Activated T-cell treated with anti-CD3 and anti-CD28 coated beads, Interleukin-2, amount 50 U/mL, for 72 hours (primary cell): ENCODE results near the gene TTYH1. TPM values are rescaled to one million over a fixed set of nuclear protein-coding genes. Genes with fewer than 3 reads are reported as not detected.

ENCODE experiments used
- ATAC-seq, 2 donors: fragments of 150-1000 bp; cut with Tn5 transposase; replicated peaks in 1 of 2; 2 replicates each; pipeline ENCODE4 v1.10.0; 2021; ENCODE audit warnings: moderate library complexity in 2 of 2, mild to moderate bottlenecking in 1 of 2
- DNase-seq, 2 donors: peaks; one replicate each; pipeline ENCODE4 v3.0.0; 2021 to 2022; ENCODE audit warnings: mixed read lengths in 1 of 2
- H3K27ac Mint-ChIP-seq: one replicate; pipeline ENCODE4 v1.8.0; 2022; ENCODE audit warnings: mild to moderate bottlenecking, moderate library complexity, mixed read lengths
- H3K27me3 Mint-ChIP-seq: one replicate; pipeline ENCODE4 v1.8.0; 2022; ENCODE audit warnings: low read depth, mixed read lengths
- H3K36me3 Mint-ChIP-seq, 2 donors: one replicate each; pipeline ENCODE4 v1.8.0; 2022; ENCODE audit warnings: mixed read lengths in 2 of 2, mild to moderate bottlenecking in 1 of 2; ENCODE audit not compliant: insufficient read depth in 2 of 2
- H3K4me1 Mint-ChIP-seq: one replicate; pipeline ENCODE4 v1.8.0; 2022; ENCODE audit warnings: low read depth, mixed read lengths
- H3K4me3 Mint-ChIP-seq, 2 donors: one replicate each; pipeline ENCODE4 v1.8.0; 2022; ENCODE audit warnings: mild to moderate bottlenecking in 2 of 2, mixed read lengths in 2 of 2, moderate library complexity in 2 of 2
- H3K9me3 Mint-ChIP-seq, 2 donors: one replicate each; pipeline ENCODE4 v1.8.0; 2022; ENCODE audit warnings: mixed read lengths in 2 of 2
- total RNA-seq, 2 donors: library from RNA; stranded (reverse); gene quantifications; one replicate each; pipeline ENCODE4 v1.2.3, GENCODE V29; 2022

TTYH1 gene
- total RNA-seq, 2 donors from 2014 or later, result 0.32 to 0.41 TPM

DNA sequence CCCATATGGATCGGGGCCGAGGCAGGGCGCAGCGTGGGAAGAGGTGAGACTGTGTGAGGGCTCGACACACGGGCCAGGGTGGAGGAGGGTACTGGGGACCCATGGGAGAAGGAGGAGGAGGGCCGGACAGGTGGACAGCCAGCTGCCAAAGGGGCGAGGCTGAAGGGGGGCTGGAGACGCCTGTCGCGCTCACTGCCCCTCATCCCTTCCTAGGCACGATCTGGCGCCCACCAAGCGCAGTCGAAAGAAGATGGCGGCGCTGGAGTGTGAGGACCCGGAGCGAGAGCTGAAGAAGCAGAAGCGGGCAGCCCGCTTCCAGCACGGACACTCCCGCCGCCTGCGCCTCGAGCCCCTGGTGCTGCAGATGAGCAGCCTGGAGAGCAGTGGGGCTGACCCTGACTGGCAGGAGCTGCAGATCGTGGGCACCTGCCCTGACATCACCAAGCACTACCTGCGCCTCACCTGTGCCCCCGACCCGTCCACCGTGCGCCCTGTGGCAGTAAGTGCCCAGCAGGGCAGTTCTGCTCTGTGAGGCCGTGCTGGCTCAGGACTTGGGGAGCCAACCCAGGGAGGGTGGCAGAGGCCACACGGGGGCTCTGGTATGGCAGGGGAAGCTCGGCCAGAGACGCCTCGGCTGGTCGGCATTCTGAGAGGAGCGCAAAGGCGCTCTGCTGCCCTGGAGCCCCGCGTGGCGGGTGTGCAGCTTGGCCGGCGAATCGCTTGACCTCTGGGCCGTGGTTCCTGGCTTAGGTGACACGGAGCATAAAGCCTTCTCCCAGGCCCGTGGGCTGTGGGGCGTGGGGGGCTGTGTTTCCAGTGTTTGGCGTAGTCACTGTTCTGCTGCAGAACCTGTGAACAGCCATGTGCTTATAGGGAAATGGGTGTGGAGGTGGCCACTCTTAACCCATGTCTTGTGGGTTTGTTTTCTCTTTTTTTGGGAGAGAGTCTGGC lies 41.4 kb downstream of the TTYH1 start:
- peaks cover 19% of the 10 kb centered on the region for H3K4me1 Mint-ChIP-seq
- ATAC-seq, result no peak
- H3K4me3 Mint-ChIP-seq, result no peak overlapping the region
- H3K27me3 Mint-ChIP-seq, result no peaks in the 10 kb centered on the region
- no peak overlapping the region for H3K27ac Mint-ChIP-seq
- H3K9me3 Mint-ChIP-seq, result no peaks in the 10 kb centered on the region
- no peak for DNase-seq
- H3K36me3 Mint-ChIP-seq, result peaks cover 10 to 24% of the 10 kb centered on the region in 2 donors

DNA sequence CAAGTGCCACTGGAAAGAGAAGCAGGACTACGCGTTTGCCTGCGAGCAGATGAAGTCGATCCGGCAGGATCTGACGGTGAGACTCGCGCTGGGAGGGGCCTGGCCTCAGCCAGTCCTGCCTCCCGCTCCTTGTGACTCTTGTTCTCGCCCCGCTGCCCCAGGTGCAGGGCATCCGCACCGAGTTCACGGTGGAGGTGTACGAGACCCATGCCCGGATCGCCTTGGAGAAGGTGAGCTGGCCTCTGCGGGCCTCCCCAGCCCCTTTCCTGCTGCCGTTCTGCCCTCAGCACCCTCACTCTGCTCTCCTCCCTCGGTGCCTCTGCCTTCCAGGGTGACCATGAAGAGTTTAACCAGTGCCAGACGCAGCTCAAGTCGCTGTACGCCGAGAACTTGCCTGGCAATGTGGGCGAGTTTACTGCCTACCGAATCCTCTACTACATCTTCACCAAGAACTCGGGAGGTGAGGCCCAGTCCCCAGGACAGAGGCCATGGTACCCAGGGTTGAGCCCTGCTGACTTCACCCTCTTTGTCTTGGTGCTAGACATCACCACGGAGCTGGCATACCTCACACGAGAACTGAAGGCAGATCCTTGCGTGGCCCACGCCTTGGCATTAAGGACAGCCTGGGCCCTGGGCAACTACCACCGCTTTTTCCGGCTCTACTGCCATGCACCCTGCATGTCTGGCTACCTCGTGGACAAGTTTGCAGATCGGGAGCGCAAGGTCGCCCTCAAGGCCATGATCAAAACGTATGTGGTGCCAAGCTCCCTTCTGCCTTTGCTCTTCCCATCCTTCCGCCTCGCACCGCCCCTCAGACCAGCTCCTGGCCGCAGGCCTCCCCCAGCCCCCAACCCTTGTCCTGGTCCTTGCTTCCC lies 42.7 kb downstream of the TTYH1 start:
- no peaks in the 10 kb centered on the region for H3K9me3 Mint-ChIP-seq
- H3K4me1 Mint-ChIP-seq, result peaks cover 27% of the 10 kb centered on the region
- no peak overlapping the region for H3K4me3 Mint-ChIP-seq
- no peak for DNase-seq
- ATAC-seq, result no peak
- no peaks in the 10 kb centered on the region for H3K27me3 Mint-ChIP-seq
- no peak overlapping the region for H3K27ac Mint-ChIP-seq
- peaks cover 9 to 23% of the 10 kb centered on the region in 2 donors for H3K36me3 Mint-ChIP-seq

DNA sequence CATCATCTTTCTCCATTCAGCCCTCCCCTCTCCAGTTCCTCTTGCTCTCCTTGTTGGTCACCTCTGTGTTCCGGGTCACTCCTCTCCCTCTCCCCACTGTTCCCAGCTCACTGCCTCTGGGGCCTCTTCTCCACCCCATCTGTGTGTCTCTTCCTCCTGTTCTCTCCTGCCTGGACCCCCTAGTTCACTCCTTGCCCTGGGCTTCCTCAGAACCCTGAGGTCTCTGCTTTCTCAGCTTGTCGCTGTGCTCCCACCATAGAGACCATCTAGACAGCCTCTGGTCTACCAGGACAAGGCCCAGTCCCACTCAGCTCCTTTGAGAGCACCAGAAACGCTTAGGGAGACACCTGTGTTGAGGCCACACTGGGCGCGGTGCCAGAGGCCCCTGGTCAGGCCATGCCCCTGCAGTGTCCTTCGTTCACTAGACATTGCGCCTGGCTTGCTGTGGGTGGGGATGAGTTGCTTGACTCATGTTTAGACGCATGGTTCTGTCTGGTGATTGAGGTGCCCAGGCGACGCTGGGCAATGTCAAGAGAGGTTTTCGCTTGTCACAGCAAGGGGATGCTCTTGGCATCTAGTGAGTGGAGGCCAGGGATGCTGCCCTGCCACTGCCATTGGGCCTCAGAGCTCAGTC lies 43.5 kb downstream of the TTYH1 start:
- no peak for DNase-seq
- no peak overlapping the region for H3K27ac Mint-ChIP-seq

GRCh38 chr19:54459282-54460229 lies 44.3 kb downstream of the TTYH1 start:
- Mint-ChIP-seq H3K9me3 (no peaks in the 10 kb centered on the region), H3K27ac (no peak overlapping the region), H3K27me3 (no peaks in the 10 kb centered on the region), H3K4me1 (peaks cover 28% of the 10 kb centered on the region), H3K4me3 (no peak overlapping the region), H3K36me3 (peaks cover 9 to 20% of the 10 kb centered on the region in 2 donors)
- DNase-seq, result no peak
- ATAC-seq, result no peak

More for the DNA sequence above, 43.5 kb downstream of the TTYH1 start:
- Mint-ChIP-seq H3K4me1 (peaks cover 27% of the 10 kb centered on the region), H3K36me3 (peaks cover 9 to 20% of the 10 kb centered on the region in 2 donors), H3K4me3 (no peak overlapping the region), H3K9me3 (no peaks in the 10 kb centered on the region), H3K27me3 (no peaks in the 10 kb centered on the region)
- ATAC-seq, result no peak

GRCh38 chr19:54460230-54461005 lies 45.2 kb downstream of the TTYH1 start:
- peak overlapping the region; percentile 48 for H3K27ac Mint-ChIP-seq
- peaks cover 32% of the 10 kb centered on the region for H3K4me1 Mint-ChIP-seq
- H3K4me3 Mint-ChIP-seq, result no peak overlapping the region
- no peaks in the 10 kb centered on the region for H3K27me3 Mint-ChIP-seq
- DNase-seq, result no peak
- H3K9me3 Mint-ChIP-seq, result no peaks in the 10 kb centered on the region
- no peak for ATAC-seq
- H3K36me3 Mint-ChIP-seq, result peaks cover 9 to 19% of the 10 kb centered on the region in 2 donors

GRCh38 chr19:54461210-54461609 lies 45.9 kb downstream of the TTYH1 start:
- Mint-ChIP-seq H3K36me3 (peaks cover 9 to 21% of the 10 kb centered on the region in 2 donors), H3K4me3 (peak overlapping the region; percentile 79 to 85), H3K27ac (peak overlapping the region; percentile 79), H3K27me3 (no peaks in the 10 kb centered on the region), H3K4me1 (peaks cover 36% of the 10 kb centered on the region), H3K9me3 (no peaks in the 10 kb centered on the region)
- ATAC-seq, result no peak
- no peak for DNase-seq

- H3K4me3 Mint-ChIP-seq, result peak overlapping the region; percentile 79 to 85
- no peaks in the 10 kb centered on the region for H3K9me3 Mint-ChIP-seq
- H3K36me3 Mint-ChIP-seq, result peaks cover 9 to 20% of the 10 kb centered on the region in 2 donors
- ATAC-seq (no peak), DNase-seq (no peak)
- peaks cover 36% of the 10 kb centered on the region for H3K4me1 Mint-ChIP-seq
- H3K27ac Mint-ChIP-seq, result peak overlapping the region; percentile 79
- no peaks in the 10 kb centered on the region for H3K27me3 Mint-ChIP-seq
These were observed 46.3 kb downstream of the TTYH1 start for GRCh38 chr19:54461613-54462012.

GRCh38 chr19:54462047-54462654 lies 46.9 kb downstream of the TTYH1 start:
- peak overlapping the region; percentile 79 for H3K27ac Mint-ChIP-seq
- DNase-seq (no peak), ATAC-seq (no peak)
- no peaks in the 10 kb centered on the region for H3K27me3 Mint-ChIP-seq
- peaks cover 9 to 20% of the 10 kb centered on the region in 2 donors for H3K36me3 Mint-ChIP-seq
- peaks cover 36% of the 10 kb centered on the region for H3K4me1 Mint-ChIP-seq
- no peaks in the 10 kb centered on the region for H3K9me3 Mint-ChIP-seq
- peak overlapping the region; percentile 79 to 85 for H3K4me3 Mint-ChIP-seq

DNA sequence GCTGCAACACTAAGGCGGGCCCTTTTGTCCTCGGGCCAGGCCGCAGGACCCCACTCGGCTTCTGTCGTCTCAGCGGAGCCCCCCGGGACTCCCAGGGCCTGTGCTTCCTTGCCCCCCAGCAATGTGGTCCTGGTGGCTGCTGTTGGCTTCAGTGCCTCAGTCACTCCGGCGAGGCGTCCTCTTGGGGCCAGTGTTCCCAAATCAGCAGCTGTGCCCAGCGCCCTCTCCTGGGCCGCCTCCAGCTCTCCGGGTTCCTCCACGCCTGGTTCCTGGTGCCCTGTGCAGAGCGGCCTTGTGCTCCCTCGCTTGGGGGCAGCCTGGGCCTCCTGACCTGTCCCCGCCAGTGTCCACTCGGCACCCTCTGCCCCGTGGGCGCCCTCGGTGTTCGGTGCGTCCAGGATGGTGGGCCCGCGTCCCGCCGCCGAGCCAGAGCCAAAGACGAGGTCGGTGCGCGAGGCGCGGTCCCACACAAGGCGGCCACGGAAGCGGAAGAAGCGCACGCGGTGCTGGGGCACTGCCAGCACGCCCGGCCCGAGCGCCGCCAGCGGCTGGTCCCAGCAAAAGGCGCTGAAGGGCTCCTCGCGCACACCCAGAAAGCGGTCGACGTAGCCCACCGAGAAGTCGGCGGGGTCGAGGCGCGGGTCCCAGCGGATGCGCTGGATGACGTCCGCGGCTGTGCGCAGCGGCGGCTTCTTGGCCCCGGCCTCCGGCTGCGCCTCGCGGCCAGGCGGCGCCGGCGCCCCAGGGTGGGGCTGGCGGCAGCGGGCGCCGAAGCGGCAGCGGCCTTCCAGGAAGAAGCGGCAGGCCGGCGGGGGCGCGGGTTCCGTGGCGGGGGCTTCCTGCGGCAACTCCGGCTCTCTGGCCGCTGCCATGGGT lies 47.6 kb downstream of the TTYH1 start:
- peaks cover 36% of the 10 kb centered on the region for H3K4me1 Mint-ChIP-seq
- peaks cover 9 to 20% of the 10 kb centered on the region in 2 donors for H3K36me3 Mint-ChIP-seq
- no peaks in the 10 kb centered on the region for H3K27me3 Mint-ChIP-seq
- peak overlapping the region; percentile 83 to 85 for H3K4me3 Mint-ChIP-seq
- DNase-seq, result peak; percentile 61 to 77
- no peak overlapping the region for H3K27ac Mint-ChIP-seq
- ATAC-seq, result peak; percentile 10 to 22
- no peaks in the 10 kb centered on the region for H3K9me3 Mint-ChIP-seq

DNA sequence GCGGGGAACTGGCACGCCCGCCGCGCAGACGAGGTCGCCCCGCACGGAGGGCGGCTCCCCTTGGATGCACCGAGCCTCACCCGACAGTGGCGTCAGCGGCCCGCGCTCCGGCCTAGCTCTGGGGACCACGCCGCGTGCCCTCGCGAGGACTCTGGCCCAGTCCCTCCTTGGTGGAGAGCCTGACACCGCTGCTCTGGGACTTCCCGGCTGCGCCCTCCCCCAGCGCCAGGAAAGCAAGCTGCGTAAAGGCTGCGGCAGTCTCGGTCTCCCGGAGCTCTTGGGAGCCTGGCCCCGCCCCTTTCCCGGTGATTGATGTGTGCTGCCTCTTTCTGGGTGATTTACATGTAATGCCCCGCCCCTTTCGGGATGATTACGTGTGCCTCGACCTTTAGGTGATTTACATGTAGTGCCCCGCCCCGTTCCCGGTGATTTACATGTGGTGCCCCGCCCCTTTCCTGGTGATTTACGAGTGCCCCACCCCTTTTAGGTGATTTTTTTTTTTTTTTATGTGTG lies 48.3 kb downstream of the TTYH1 start, which contains the start of gene LENG9:
Gene LENG9 (minus strand): TSS at position 248 of the 513 bp plus-strand sequence. CDS start 252 bp downstream, outside the sequence.
- peak; percentile 99 for DNase-seq
- H3K4me3 Mint-ChIP-seq, result peak within 1 kb of the TSS; percentile 83 to 85
- ATAC-seq, result peak; percentile 67 to 68
- H3K27me3 Mint-ChIP-seq, result no peaks in the 10 kb centered on the region
- H3K4me1 Mint-ChIP-seq, result peaks cover 36% of the 10 kb centered on the region
- peak within 1 kb of the TSS; percentile 85 for H3K27ac Mint-ChIP-seq
- no peaks in the 10 kb centered on the region for H3K9me3 Mint-ChIP-seq
- H3K36me3 Mint-ChIP-seq, result peaks cover 7 to 13% of the 10 kb centered on the region in 2 donors
